Mammary epithelial cell (primary cell): Measurements from ENCODE around the gene MAP2K1.

Experiments
- EZH2 ChIP-seq: IDR thresholded peaks from 2 replicates; pipeline ENCODE4 v1.6.1; 2012; ENCODE audit warnings: low read length, inconsistent platforms, borderline replicate concordance
- TF ChIP-seq, protein P1 (sequence below), 2 donors: IDR thresholded peaks in 1 of 2; conservative IDR thresholded peaks in 1 of 2; 2 replicates each; pipeline ENCODE4 v1.5.1; 2011 to 2012; ENCODE audit warnings: inconsistent platforms in 2 of 2, low read length in 2 of 2, mild to moderate bottlenecking in 2 of 2, control low read depth in 1 of 2, low read depth in 1 of 2; ENCODE audit not compliant: insufficient read depth in 1 of 2; ENCODE audit errors: extremely low read depth in 1 of 2

DNA sequence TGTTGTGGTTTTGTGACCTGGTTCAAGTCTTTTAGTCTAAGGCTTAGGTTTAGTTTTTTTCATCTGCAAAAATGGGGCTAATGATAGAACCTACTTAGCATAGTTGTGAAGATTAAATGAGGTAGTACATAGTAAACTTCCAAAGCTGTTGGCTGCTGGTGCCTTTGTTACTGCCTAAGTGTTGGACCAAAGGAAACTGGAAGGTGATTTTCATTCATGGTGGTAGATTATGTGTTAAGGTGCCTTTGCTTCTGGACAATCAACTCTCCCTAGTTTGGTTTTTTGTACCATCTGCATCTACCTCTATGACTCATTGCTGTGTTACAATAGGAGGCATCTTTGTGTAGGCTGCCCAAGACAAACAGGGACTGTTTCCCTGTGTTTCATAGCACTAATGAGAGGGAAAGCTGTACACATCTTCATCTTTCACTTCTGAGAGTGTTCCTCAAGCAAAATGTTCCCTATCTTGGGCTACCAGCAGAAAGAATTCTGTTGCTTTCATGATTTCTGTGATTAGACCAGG is 3.2 kb downstream of the MAP2K1 start:
- TF ChIP-seq, protein P1, sequence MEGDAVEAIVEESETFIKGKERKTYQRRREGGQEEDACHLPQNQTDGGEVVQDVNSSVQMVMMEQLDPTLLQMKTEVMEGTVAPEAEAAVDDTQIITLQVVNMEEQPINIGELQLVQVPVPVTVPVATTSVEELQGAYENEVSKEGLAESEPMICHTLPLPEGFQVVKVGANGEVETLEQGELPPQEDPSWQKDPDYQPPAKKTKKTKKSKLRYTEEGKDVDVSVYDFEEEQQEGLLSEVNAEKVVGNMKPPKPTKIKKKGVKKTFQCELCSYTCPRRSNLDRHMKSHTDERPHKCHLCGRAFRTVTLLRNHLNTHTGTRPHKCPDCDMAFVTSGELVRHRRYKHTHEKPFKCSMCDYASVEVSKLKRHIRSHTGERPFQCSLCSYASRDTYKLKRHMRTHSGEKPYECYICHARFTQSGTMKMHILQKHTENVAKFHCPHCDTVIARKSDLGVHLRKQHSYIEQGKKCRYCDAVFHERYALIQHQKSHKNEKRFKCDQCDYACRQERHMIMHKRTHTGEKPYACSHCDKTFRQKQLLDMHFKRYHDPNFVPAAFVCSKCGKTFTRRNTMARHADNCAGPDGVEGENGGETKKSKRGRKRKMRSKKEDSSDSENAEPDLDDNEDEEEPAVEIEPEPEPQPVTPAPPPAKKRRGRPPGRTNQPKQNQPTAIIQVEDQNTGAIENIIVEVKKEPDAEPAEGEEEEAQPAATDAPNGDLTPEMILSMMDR (conservative IDR thresholded peaks at IDR 0.05 in 1 of 2, IDR thresholded peaks at IDR 0.05 in 1 of 2; ENCODE audit: extremely low read depth in 1 of 2, insufficient read depth in 1 of 2, low read depth in 1 of 2, low read length in 2 of 2): no peak
- TF ChIP-seq EZH2: no peak
